ENCODE data around the gene PDF. TPM values are rescaled to one million over a fixed set of nuclear protein-coding genes. Genes with fewer than 3 reads are reported as not detected.

PDF gene
- 20.4 to 44.6 TPM (median 42.9 TPM) in 5 replicates for total RNA-seq (2022; extraction: Qiagen RNA extraction)

GRCh38 chr16:69330286-69331109, at the start of gene PDF:
Gene PDF, minus strand, starts transcription at chr16:69330588. Its CDS starts 18 bp downstream, at chr16:69330570.

GRCh38 chr16:69351309-69352027, 21.1 kb upstream of the PDF start, which contains the start of gene TMED6:
Gene TMED6, minus strand, starts transcription at chr16:69351786. Its CDS starts 33 bp downstream, at chr16:69351753.

GRCh38 chr16:69339289-69340094, 9.1 kb upstream of the PDF start, which contains the start of the genes COG8 and NIP7:
Gene COG8, minus strand, starts transcription at chr16:69339564. Its CDS starts 12 bp downstream, at chr16:69339552.
Gene NIP7, plus strand, starts transcription at chr16:69339772. Its CDS starts 58 bp downstream, at chr16:69339830.

GRCh38 chr16:69310653-69311532, 19.5 kb downstream of the PDF start, which contains the start of gene VPS4A:
Gene VPS4A, plus strand, starts transcription at chr16:69311350. Its CDS starts 162 bp downstream, at chr16:69311512.

Other genes starting within 250 kb of the PDF start
- gene HAS3, start 224.9 kb downstream of the PDF start, total RNA-seq (2022; extraction: Qiagen RNA extraction) = 38.1 to 54.0 TPM (median 46.8 TPM) in 5 replicates
- gene CHTF8, start 198.0 kb downstream of the PDF start, total RNA-seq (2022; extraction: Qiagen RNA extraction) = 122 to 131 TPM (median 129 TPM) in 5 replicates
- gene UTP4, start 197.9 kb downstream of the PDF start, total RNA-seq (2022; extraction: Qiagen RNA extraction) = 83.3 to 87.6 TPM (median 85.2 TPM) in 5 replicates
- gene SNTB2, start 143.4 kb downstream of the PDF start, total RNA-seq (2022; extraction: Qiagen RNA extraction) = 6.0 to 9.6 TPM (median 7.3 TPM) in 5 replicates
- gene VPS4A, start 19.2 kb downstream of the PDF start, total RNA-seq (2022; extraction: Qiagen RNA extraction) = 30.0 to 33.6 TPM (median 31.6 TPM) in 5 replicates
- gene COG8, start 9.0 kb upstream of the PDF start, total RNA-seq (2022; extraction: Qiagen RNA extraction) = 20.4 to 28.3 TPM (median 26.6 TPM) in 5 replicates
- gene NIP7, start 9.2 kb upstream of the PDF start, total RNA-seq (2022; extraction: Qiagen RNA extraction) = 52.7 to 72.3 TPM (median 55.2 TPM) in 5 replicates
- gene TMED6, start 21.2 kb upstream of the PDF start, total RNA-seq (2022; extraction: Qiagen RNA extraction) = 0.11 TPM in 1 of 5 replicates, not detected in the others
- 19.4 to 24.6 TPM (median 22.2 TPM) in 5 replicates for gene TERF2, start 55.4 kb upstream of the PDF start, total RNA-seq (2022; extraction: Qiagen RNA extraction)
- gene CYB5B, start 94.0 kb upstream of the PDF start, total RNA-seq (2022; extraction: Qiagen RNA extraction) = 192 to 213 TPM (median 206 TPM) in 5 replicates
- gene NFAT5, start 235.4 kb upstream of the PDF start, total RNA-seq (2022; extraction: Qiagen RNA extraction) = 4.3 to 8.2 TPM (median 6.3 TPM) in 5 replicates

All from A549 treated with CORT108297 at 1 μM for 4 hours (cell line).